Measurements from ENCODE around the gene FKBP2. TPM values are rescaled to one million over a fixed set of nuclear protein-coding genes. Genes with fewer than 3 reads are reported as not detected.

FKBP2 gene
- total and polyA plus RNA-seq, 2 of the 13 experiments (the other 11 are each of a cell fraction or from before 2014, with no cell fraction given): 30.1 to 53.3 TPM

GRCh38 chr11:64255135-64256128, 14.5 kb downstream of the FKBP2 start:
- no peak for ATAC-seq
- H3K9ac ChIP-seq (ENCODE audit: insufficient read depth, low read depth, low read length): no peak overlapping the region
- DNase-seq (ENCODE audit: low spot score): no peak
- no TSS peak for BruUV-seq (replicated peaks)
- H3K27me3 ChIP-seq (ENCODE audit: control insufficient read depth in 1 of 2, insufficient read depth in 2 of 2, low read length in 2 of 2): no peaks in the 10 kb centered on the region; a peak in 1 of 5 replicates
- no peak for FAIRE-seq
- H3K79me2 ChIP-seq (ENCODE audit: insufficient read depth, low read length): peaks cover 7% of the 10 kb centered on the region
- no peak overlapping the region for H3K27ac ChIP-seq (ENCODE audit: extremely low read length, insufficient read depth, low read length)
- H3K9me3 ChIP-seq (ENCODE audit: low read length): no peaks in the 10 kb centered on the region
- no peak overlapping the region for H3K4me2 ChIP-seq (ENCODE audit: low read depth, low read length)
- H3K4me3 ChIP-seq (replicated peaks in 1 of 3; ENCODE audit: insufficient read depth in 1 of 3, low read depth in 2 of 3, low read length in 3 of 3): no peak overlapping the region
- peaks cover 22% of the 10 kb centered on the region for H3K4me1 ChIP-seq (ENCODE audit: insufficient read depth, low read length)
- 91% methylated on average over 15 of the region's 35 CpGs for WGBS (ENCODE audit: low lambda C conversion rate)
- no peaks in the 10 kb centered on the region for H4K20me1 ChIP-seq (ENCODE audit: insufficient read depth, low read length)
- no peak overlapping the region for H2AFZ ChIP-seq (ENCODE audit: low read length)
- POLR2A ChIA-PET: no interaction called here
- CTCF ChIA-PET (ENCODE audit: low intra/inter-chr PET ratio, low total read pairs): no interaction called here
- intact Hi-C loops (cut with micrococcal nuclease; ENCODE audit: unreplicated experiment) (no loop called here), in situ Hi-C loops (cut with HindIII; ENCODE audit: extremely low pct_ligation_motif_present, low pct_unique_long_range_greater_than_20kb) (no loop called here)
- H3K36me3 ChIP-seq (replicated peaks in 1 of 2; ENCODE audit: control insufficient read depth in 1 of 2, insufficient read depth in 2 of 2, low read length in 2 of 2): peaks cover 13 to 30% of the 10 kb centered on the region in 2 experiments; a peak in 4 of 5 replicates
- TF ChIP-seq JUND (CRISPR knock-in tag; IDR thresholded peaks at IDR 0.05) (no peak), ZNF720 (CRISPR knock-in tag; IDR thresholded peaks at IDR 0.05) (no peak), ZNF263 (CRISPR knock-in tag; IDR thresholded peaks at IDR 0.05) (no peak), SRSF1 (optimal IDR thresholded peaks at IDR 0.05; ENCODE audit: low read depth, low read length) (no peak), KLF16 (CRISPR knock-in tag; IDR thresholded peaks at IDR 0.05) (no peak), TFDP1 (CRISPR knock-in tag; IDR thresholded peaks at IDR 0.05; ENCODE audit: borderline replicate concordance) (no peak), GPN1 (CRISPR knock-in tag; IDR thresholded peaks at IDR 0.05; ENCODE audit: borderline replicate concordance) (no peak), ZNF280B (CRISPR knock-in tag; IDR thresholded peaks at IDR 0.05; ENCODE audit: borderline replicate concordance) (no peak), ATF1 (CRISPR knock-in tag; IDR thresholded peaks at IDR 0.05) (no peak), CC2D1A (CRISPR knock-in tag; IDR thresholded peaks at IDR 0.05) (no peak), NR0B2 (CRISPR knock-in tag; IDR thresholded peaks at IDR 0.05) (no peak), FOXJ3 (CRISPR knock-in tag; IDR thresholded peaks at IDR 0.05; ENCODE audit: borderline replicate concordance) (no peak), ZNF160 (CRISPR knock-in tag; IDR thresholded peaks at IDR 0.05) (no peak), DDIT3 (CRISPR knock-in tag; IDR thresholded peaks at IDR 0.05) (no peak), MXI1 (IDR thresholded peaks at IDR 0.05; ENCODE audit: borderline replicate concordance, low read depth, low read length) (no peak), ZNF570 (CRISPR knock-in tag; IDR thresholded peaks at IDR 0.05; ENCODE audit: borderline replicate concordance) (no peak), NR1H2 (CRISPR knock-in tag; IDR thresholded peaks at IDR 0.05; ENCODE audit: borderline replicate concordance, low read depth) (no peak), THAP8 (CRISPR knock-in tag; IDR thresholded peaks at IDR 0.05; ENCODE audit: borderline replicate concordance) (no peak)

Measured in HepG2 (cell line).